Measurements from ENCODE around the gene VPS11.
A peak's percentile ranks its signal among the peaks of the same experiment; 100 is the strongest.

Gene VPS11

GRCh38 chr11:119106564-119107537 is 39.2 kb downstream of the VPS11 start, which contains the start of gene C2CD2L:
Gene C2CD2L, plus strand, starts transcription at chr11:119107344. Its CDS starts 398 bp downstream, at chr11:119107742.
- POLR2A ChIA-PET, result interaction anchor here (0.6 to 4.7 kb wide), 6 partner anchors 10 to 135 kb away, joined by 3 to 41 read pairs (median 4); partner anchors contain the start of genes FOXR1 and HMBS
- DNase-seq (ENCODE audit: extremely low spot score), result peak; percentile 97
- CTCF ChIA-PET, result interaction anchor here (0.9 to 1.6 kb wide), 10 partner anchors 12 to 417 kb away, joined by 3 to 7 read pairs (median 4); partner anchors contain the start of gene VPS11
- TF ChIP-seq, protein P1, sequence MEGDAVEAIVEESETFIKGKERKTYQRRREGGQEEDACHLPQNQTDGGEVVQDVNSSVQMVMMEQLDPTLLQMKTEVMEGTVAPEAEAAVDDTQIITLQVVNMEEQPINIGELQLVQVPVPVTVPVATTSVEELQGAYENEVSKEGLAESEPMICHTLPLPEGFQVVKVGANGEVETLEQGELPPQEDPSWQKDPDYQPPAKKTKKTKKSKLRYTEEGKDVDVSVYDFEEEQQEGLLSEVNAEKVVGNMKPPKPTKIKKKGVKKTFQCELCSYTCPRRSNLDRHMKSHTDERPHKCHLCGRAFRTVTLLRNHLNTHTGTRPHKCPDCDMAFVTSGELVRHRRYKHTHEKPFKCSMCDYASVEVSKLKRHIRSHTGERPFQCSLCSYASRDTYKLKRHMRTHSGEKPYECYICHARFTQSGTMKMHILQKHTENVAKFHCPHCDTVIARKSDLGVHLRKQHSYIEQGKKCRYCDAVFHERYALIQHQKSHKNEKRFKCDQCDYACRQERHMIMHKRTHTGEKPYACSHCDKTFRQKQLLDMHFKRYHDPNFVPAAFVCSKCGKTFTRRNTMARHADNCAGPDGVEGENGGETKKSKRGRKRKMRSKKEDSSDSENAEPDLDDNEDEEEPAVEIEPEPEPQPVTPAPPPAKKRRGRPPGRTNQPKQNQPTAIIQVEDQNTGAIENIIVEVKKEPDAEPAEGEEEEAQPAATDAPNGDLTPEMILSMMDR (IDR thresholded peaks at IDR 0.05; ENCODE audit: control extremely low read depth, extremely low read depth, low read depth, missing control alignments), result no peak

GRCh38 chr11:119107538-119108145 is 40.0 kb downstream of the VPS11 start:
- no peak for DNase-seq (ENCODE audit: extremely low spot score)
- POLR2A ChIA-PET, result interaction anchor here (1.3 to 4.7 kb wide), 2 partner anchors 11 to 13 kb away, joined by 4 to 41 read pairs; a partner anchor contains a TSS
- CTCF ChIA-PET, result interaction anchor here (1.0 to 2.8 kb wide), 7 partner anchors 11 to 213 kb away, joined by 3 to 29 read pairs (median 4); partner anchors contain the start of genes HINFP and VPS11
- TF ChIP-seq, protein P1 (IDR thresholded peaks at IDR 0.05; ENCODE audit: control extremely low read depth, extremely low read depth, low read depth, missing control alignments), result no peak

DNA sequence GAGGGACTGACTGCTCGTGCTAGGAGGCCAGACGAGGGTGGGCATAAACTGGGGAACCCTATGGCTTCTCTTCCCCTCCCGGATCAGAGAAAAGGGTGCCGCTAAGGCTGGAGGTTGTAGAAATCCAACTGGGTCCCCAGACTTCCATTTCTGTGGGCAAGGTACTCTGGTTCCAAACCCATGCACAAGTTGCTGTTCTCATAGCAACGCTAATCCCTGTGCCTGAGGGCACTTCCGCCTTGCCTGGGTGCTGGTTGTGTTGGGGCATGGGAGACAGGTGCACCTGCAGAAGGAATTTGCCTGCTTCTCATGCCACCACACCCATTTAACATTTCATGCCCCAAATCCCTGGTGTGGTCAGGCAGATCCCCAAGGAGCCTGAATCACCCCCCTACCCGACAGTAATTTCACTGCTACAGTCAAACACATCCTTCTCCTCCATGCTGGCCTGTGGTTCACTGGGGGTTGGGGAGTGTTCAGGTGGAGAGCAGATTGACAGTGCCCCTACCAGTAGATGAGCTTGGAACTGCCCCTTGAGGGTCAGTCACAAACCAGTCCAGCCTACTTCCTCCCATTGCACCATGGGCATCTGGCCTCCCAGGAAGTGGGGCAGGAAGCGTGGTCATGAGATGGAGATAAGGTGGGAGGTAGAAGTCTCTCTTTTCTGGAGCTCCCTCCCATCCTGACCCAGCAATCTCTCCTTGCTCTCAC is 40.7 kb downstream of the VPS11 start:
- TF ChIP-seq, protein P1 (IDR thresholded peaks at IDR 0.05; ENCODE audit: control extremely low read depth, extremely low read depth, low read depth, missing control alignments), result no peak
- ChIA-PET POLR2A (interaction anchor here (0.5 to 4.7 kb wide), 3 partner anchors 13 to 230 kb away, joined by 3 to 41 read pairs (median 5); partner anchors contain the start of gene HINFP), CTCF (interaction anchor here (1.2 to 2.8 kb wide), 8 partner anchors 8 to 232 kb away, joined by 3 to 29 read pairs (median 4); partner anchors contain the start of genes CBL, HINFP and NLRX1)
- DNase-seq (ENCODE audit: extremely low spot score), result peak; percentile 51

DNA sequence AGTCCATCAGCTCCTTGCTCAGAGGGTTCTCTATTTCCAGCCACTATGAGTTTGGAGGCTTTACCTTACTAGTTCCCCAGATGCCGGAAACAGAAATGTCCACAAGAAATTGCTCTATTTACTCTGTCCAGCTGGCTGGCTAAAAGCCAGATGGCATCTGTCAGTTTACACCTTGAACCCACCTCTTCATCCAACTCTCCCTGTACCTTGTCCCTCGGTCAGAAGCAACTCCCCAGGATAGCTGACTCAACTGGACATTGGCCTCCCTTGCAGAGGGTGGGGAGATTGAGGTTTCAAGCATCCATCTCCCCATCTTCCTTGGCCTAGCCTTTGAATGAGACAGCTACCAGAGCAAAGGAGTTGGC is 41.2 kb downstream of the VPS11 start:
- POLR2A ChIA-PET, result interaction anchor here (2.4 to 4.7 kb wide), 2 partner anchors 12 to 14 kb away, joined by 5 to 41 read pairs; partner anchors contain the start of gene HINFP
- TF ChIP-seq, protein P1 (IDR thresholded peaks at IDR 0.05; ENCODE audit: control extremely low read depth, extremely low read depth, low read depth, missing control alignments), result no peak
- CTCF ChIA-PET, result interaction anchor here (1.2 to 2.8 kb wide), 9 partner anchors 9 to 231 kb away, joined by 3 to 29 read pairs (median 5); partner anchors contain the start of genes CBL, HINFP and NLRX1
- DNase-seq (ENCODE audit: extremely low spot score), result no peak

DNA sequence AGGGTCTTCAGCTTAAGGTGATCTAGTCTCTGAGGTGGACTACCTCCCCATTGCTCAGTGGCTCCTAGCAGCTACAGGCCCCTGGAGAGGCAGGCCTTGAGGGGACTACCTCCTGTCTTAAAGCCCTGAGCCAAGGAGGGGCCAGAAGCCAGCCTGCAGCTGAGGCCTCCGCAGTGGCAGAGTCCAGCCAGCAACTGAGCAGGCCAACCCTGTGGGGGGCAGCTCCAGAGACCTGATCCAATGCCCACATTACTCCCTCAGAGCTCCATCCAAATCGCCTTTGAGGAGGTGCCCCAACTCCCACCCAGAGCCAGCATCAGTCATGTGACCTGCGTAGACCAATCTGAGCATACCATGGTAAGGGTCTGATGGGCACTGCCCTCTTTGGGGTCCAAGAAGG is 42.2 kb downstream of the VPS11 start:
- no peak for DNase-seq (ENCODE audit: extremely low spot score)
- TF ChIP-seq, protein P1 (IDR thresholded peaks at IDR 0.05; ENCODE audit: control extremely low read depth, extremely low read depth, low read depth, missing control alignments), result no peak
- POLR2A ChIA-PET, result interaction anchor here (0.7 to 4.7 kb wide), 4 partner anchors 8 to 42 kb away, joined by 3 to 41 read pairs (median 4); partner anchors contain the start of genes DPAGT1, HINFP and VPS11
- CTCF ChIA-PET, result interaction anchor here (0.9 to 2.8 kb wide), 11 partner anchors 10 to 230 kb away, joined by 3 to 29 read pairs (median 4); partner anchors contain the start of genes CBL, HINFP and NLRX1

All from GM10248 (cell line).